ENCODE measurements around the gene SNCAIP.

GRCh38 chr5:122508623-122509022 lies 196.6 kb downstream of the SNCAIP start:
- TF ChIP-seq CTCF (conservative IDR thresholded peaks at IDR 0.05 in 1 of 2, IDR thresholded peaks at IDR 0.05 in 1 of 2; ENCODE audit: low read depth in 1 of 2, low read length in 2 of 2) (no peak), EZH2 (IDR thresholded peaks at IDR 0.05; ENCODE audit: low read length, missing control alignments) (no peak)

Measured in fibroblast of lung (primary cell).